ENCODE data around the gene FOXN1. TPM values are rescaled to one million over a fixed set of nuclear protein-coding genes. Genes with fewer than 3 reads are reported as not detected.

FOXN1 gene
- total and polyA plus RNA-seq, 2 of the 4 experiments (the other 2 are of a cell fraction), result not detected

DNA sequence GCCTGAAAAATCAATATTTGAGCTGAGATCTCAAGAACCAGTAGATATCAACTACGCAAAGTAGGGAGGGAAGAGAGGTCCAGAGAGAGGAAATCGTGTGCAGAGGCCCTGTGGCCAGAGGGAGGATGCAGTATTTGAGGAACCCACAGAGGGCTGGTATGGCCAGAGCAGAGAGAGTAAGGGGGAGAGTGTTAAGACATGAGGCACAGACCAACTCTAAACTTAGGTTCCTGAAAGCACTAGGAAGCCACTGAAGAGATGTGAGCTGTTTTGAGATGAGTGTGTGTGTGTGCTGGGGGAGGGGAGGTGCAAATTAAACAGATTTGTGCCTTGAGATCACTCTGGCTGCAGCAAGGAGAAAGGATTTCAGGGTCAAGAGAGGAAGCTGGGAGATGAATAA is 21.9 kb upstream of the FOXN1 start:
- DNase-seq, result no peak
- ATAC-seq (ENCODE audit: low read depth), result no peak
- Histone ChIP-seq H3K23ac (ENCODE audit: low read depth, low read length) (no peak overlapping the region), H4K20me1 (ENCODE audit: insufficient read depth, low read length) (no peaks in the 10 kb centered on the region), H2BK5ac (ENCODE audit: low read depth, low read length, poor library complexity, severe bottlenecking) (no peak overlapping the region), H3K4me1 (ENCODE audit: control insufficient read depth, insufficient read depth, low read length) (no peaks in the 10 kb centered on the region), H2BK120ac (ENCODE audit: low read depth, low read length) (no peak overlapping the region), H4K5ac (ENCODE audit: low read depth, low read length) (no peak overlapping the region), H4K8ac (ENCODE audit: low read depth in 2 of 2, low read length in 2 of 2) (no peak overlapping the region), H2BK20ac (ENCODE audit: low read depth, low read length) (no peak overlapping the region), H3K9me1 (ENCODE audit: insufficient read depth, low read length) (no peaks in the 10 kb centered on the region), H4K91ac (ENCODE audit: insufficient read depth, low read depth, low read length) (no peak overlapping the region), H2AK9ac (replicated peaks; ENCODE audit: low read depth, low read length, poor library complexity) (no peak overlapping the region), H2BK15ac (ENCODE audit: low read depth, low read length) (no peak overlapping the region), H2AK5ac (ENCODE audit: low read depth, low read length) (no peak overlapping the region), H3K4me3 (ENCODE audit: insufficient read depth, low read depth, low read length) (no peak overlapping the region), H3K27ac (ENCODE audit: insufficient read depth, low read length) (no peak overlapping the region), H3K36me3 (ENCODE audit: control insufficient read depth, insufficient read depth, low read length) (no peaks in the 10 kb centered on the region), H3K27me3 (ENCODE audit: control insufficient read depth, insufficient read depth, low read length) (peaks cover 65% of the 10 kb centered on the region), H3K9me3 (ENCODE audit: control insufficient read depth, insufficient read depth, low read length) (no peaks in the 10 kb centered on the region), H3K18ac (ENCODE audit: low read depth, low read length) (no peak overlapping the region), H3K14ac (replicated peaks; ENCODE audit: low read depth, low read length) (no peak overlapping the region), H2AFZ (replicated peaks; ENCODE audit: low read length, poor library complexity) (no peak overlapping the region), H3K79me1 (ENCODE audit: low read depth in 1 of 2, low read length in 2 of 2) (no peaks in the 10 kb centered on the region), H3K9ac (ENCODE audit: low read depth, low read length) (no peak overlapping the region), H3K56ac (ENCODE audit: extremely low read depth, insufficient read depth, low read length) (no peak overlapping the region), H3K4me2 (ENCODE audit: low read depth, low read length) (no peak overlapping the region), H3K4ac (ENCODE audit: low read depth, low read length) (no peak overlapping the region)
- in situ Hi-C loops (cut with MboI; ENCODE audit: low sequenced_read_pairs), result no loop called here
- WGBS, 2 experiments (ENCODE audit: extremely low coverage in 2 of 2, insufficient read length in 1 of 2), result no CpG with 5 or more reads among the region's 2 CpGs
- TF ChIP-seq MAZ (IDR thresholded peaks at IDR 0.05; ENCODE audit: borderline replicate concordance, low read depth, low read length), result no peak
- TF ChIP-seq, protein P1, sequence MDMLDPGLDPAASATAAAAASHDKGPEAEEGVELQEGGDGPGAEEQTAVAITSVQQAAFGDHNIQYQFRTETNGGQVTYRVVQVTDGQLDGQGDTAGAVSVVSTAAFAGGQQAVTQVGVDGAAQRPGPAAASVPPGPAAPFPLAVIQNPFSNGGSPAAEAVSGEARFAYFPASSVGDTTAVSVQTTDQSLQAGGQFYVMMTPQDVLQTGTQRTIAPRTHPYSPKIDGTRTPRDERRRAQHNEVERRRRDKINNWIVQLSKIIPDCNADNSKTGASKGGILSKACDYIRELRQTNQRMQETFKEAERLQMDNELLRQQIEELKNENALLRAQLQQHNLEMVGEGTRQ (IDR thresholded peaks at IDR 0.05; ENCODE audit: low read depth, low read length), result no peak
- TF ChIP-seq FOS (IDR thresholded peaks at IDR 0.05; ENCODE audit: low read depth, low read length), result no peak
- TF ChIP-seq, protein P2, sequence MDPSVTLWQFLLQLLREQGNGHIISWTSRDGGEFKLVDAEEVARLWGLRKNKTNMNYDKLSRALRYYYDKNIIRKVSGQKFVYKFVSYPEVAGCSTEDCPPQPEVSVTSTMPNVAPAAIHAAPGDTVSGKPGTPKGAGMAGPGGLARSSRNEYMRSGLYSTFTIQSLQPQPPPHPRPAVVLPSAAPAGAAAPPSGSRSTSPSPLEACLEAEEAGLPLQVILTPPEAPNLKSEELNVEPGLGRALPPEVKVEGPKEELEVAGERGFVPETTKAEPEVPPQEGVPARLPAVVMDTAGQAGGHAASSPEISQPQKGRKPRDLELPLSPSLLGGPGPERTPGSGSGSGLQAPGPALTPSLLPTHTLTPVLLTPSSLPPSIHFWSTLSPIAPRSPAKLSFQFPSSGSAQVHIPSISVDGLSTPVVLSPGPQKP (IDR thresholded peaks at IDR 0.05; ENCODE audit: borderline replicate concordance, low read depth, low read length), result no peak
- no peak for TF ChIP-seq MAFK (IDR thresholded peaks at IDR 0.05; ENCODE audit: low read depth, low read length)
- TF ChIP-seq NFE2L2 (IDR thresholded peaks at IDR 0.05; ENCODE audit: low read depth, low read length), result no peak
- no peak for TF ChIP-seq MXI1 (IDR thresholded peaks at IDR 0.05; ENCODE audit: borderline replicate concordance, low read depth, low read length)
- no peak for TF ChIP-seq CHD1 (IDR thresholded peaks at IDR 0.05; ENCODE audit: low read depth, low read length)
- no peak for TF ChIP-seq POLR2A (IDR thresholded peaks at IDR 0.05; ENCODE audit: low read depth, low read length)
- no peak for TF ChIP-seq RAD21 (IDR thresholded peaks at IDR 0.05; ENCODE audit: low read length)
- BruUV-seq (replicated peaks), result no TSS peak
- ChIA-PET POLR2A (ENCODE audit: unreplicated experiment) (no interaction called here), CTCF (interaction anchor here (1.1 kb wide), 1 partner anchor 74 kb away, joined by 3 read pairs; no protein-coding TSS in a partner anchor)
- dilution Hi-C loops (cut with HindIII; ENCODE audit: low sequenced_read_pairs, unreplicated experiment), result no loop called here
- intact Hi-C loops (cut with micrococcal nuclease), result no loop called here
